GM21526 (cell line): ENCODE results near the gene MARK3.

Source experiments
- ATAC-seq: cut with Tn5 transposase; IDR thresholded peaks from one replicate; pipeline ENCODE4 v1.9.1; 2021; ENCODE audit warnings: moderate library complexity; ENCODE audit not compliant: unreplicated experiment, low FRiP score

Gene MARK3

DNA sequence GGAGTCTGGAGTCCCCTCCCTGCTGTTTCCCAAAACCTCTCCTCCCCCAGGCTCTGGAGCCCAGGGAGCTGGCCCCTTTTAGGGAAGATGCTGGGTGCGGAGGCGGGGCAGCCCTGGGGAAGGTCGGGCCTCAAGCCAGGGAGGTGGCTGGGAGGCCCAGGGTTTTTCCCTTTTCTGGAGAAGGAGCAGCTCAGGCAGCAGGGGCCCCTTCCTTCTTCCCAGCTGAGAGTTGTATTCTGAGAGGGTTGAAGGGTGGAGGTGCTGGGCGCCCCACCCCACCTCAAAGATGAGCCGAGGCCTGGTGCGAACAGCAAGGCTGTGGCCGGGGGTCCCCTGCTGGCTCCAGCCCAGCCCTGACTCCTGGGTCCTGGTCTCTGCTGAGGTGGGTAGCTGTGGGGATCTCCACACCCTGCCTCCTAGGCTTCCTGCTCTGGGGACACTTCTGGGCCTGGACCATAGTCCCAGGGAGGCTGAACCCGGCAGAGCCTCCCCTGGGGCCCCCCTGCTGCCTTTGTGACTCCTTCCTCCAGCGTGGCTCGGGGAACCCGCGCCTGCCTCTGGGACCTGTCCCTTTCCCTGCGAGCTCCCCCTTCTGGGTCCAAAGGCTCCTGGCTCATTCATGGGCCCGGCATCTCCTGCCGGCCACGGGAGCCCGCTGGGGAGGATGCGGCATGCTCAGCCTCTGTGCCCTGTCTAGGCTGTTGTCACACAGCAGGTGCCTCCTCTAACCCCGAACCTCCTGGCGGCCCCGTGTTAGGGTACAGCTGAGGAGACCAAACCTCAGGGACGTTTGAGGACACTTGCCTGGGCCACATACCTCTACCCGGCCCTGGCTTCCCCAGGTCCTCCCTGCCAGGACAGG is 148.2 kb downstream of the MARK3 start:
- no peak for ATAC-seq

DNA sequence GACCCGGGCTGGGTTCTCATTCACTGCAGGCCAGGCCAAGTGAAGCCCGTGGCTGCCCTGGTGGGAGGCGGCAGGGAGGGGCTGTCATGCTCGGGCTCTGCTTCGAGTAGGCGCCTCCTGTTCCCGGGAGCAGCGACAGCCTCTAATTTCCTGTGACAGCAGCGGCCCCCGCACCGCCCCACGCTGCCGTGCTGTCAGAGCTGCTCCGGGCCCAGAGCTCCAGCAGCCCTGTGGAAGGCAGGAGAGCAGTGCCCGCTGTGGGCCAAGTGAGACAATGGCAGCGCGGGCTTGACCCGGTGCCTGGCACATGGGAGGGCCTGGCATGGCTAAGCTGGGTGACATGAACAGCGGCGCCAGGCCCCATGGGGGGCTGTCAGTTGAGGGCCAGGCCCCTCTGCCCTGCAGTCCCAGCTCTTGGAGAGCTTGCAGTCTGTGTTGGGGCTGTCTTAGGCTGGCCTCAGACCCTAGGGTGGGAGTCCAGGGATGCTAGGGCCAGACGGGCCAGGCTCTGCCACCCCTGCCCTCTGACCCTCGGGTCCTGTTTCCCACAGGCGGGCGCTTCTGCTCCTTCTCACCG is 148.9 kb downstream of the MARK3 start:
- no peak for ATAC-seq

DNA sequence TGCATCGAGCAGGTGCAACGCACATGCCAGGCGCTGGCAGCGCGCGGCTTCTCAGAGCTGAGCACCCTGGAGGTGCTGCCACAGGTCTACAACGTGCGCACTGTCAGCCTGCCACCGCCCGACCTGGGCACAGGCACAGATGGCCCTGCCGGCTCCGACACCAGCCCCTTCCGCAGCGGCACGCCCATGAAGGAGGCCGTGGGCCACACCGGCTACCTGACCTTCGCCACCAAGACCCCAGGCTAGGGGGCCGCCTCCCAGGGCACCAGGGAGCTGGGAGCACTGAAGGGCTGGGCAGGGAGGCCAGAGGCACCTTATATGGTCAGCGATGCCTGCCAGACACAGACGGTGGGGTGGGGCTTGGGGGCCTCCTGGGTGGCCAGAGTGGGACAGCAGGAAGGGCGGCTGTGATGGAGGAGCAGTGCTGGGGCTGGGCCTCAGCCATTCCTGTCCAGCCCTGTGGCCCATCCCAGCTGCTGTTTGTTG is 149.4 kb downstream of the MARK3 start:
- no peak for ATAC-seq

DNA sequence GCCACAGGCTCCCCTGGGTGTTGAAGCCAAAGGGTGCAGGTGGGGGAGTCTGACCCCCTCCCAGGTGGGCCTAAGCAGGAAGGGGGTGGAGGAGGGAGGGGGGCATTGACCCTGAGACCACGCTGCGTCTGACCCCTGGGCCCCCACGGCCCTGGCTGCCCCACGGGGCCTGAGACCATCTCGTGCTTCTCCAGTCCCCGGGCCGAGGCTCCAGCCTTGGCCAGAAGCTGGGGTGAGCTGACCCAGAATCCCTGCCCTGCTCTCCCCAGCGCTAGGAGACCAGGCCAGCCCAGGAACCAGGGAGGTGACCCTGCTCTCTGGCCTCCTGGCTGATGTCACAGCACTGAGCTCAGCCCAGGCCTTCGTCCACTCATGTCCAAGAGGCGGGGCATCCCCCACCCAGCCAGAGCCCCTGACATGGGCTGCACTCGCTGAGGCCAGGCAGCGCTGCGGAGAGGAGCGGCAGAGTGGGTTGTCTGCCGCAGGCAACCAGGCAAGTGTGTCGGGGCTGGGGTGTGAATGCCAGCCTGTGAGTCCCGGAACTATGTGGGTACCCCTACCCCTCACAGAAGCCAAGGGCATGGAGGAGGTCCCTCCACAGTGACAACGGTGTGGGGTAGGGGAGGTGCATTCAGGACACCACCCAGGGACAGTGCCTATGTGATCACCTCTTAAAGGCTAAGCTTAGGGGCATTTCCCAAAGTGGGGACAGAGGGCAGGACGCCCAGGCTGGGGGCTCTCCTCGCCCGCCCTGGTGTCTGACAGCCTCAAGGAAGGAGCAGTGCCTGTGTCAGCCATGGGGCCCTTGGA is 150.1 kb downstream of the MARK3 start:
- no peak for ATAC-seq

DNA sequence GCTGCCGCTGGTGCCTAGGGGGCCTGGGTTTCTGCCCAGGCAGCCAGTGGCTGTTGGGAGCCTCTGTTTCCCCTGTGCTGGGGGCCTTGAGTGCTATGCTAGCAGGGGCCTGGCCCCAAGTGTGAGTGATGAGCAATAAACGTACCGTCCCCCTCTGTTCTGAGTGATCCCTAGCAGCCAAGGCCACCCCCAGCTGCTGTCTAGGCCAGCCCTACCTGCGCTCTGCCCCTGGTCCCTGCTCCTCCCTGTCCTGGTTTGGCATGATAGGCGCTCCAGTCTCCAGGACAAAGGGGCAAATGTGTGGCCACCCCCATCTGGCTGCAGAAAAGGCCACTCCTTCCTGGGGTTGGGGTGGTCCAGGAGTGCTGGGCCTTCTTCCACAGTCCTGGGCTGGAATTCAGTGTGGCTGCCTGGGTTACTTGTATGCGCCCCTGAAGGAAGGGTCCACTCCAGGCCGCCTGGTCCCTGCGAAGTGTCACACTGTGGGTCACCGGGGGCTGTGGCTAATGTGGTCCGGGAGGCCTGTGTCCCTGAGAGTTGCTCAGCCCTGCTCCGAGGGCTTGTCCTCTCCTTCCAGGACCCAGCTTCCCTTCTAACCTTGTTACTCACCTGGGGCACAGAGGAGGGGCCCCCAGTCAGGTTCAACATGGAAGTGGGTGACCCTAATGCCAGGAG is 150.8 kb downstream of the MARK3 start:
- ATAC-seq, result no peak

DNA sequence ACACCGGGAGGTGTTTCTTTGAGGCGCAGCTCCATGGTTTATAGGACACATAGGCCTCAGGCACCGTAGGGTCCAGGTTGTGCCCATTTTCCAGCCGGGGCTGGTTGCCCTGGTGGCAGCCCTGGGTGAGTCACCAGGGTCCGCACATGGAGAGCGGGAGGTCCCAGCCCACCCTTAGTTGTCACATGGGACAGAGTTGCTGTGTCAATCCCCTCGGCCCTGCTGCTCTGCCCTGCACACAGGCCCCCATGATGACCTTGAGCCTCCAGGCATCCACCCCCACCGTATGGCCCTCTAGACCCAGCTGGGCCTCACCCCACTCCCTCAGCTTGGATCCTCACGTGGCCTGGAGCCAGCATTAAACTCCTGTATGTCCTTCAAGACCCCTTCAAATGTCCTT is 151.5 kb downstream of the MARK3 start:
- ATAC-seq, result no peak

GRCh38 chr14:103537175-103537990 is 152.2 kb downstream of the MARK3 start:
- no peak for ATAC-seq

- no peak for ATAC-seq
These were observed 153.3 kb downstream of the MARK3 start for GRCh38 chr14:103538291-103539055.

DNA sequence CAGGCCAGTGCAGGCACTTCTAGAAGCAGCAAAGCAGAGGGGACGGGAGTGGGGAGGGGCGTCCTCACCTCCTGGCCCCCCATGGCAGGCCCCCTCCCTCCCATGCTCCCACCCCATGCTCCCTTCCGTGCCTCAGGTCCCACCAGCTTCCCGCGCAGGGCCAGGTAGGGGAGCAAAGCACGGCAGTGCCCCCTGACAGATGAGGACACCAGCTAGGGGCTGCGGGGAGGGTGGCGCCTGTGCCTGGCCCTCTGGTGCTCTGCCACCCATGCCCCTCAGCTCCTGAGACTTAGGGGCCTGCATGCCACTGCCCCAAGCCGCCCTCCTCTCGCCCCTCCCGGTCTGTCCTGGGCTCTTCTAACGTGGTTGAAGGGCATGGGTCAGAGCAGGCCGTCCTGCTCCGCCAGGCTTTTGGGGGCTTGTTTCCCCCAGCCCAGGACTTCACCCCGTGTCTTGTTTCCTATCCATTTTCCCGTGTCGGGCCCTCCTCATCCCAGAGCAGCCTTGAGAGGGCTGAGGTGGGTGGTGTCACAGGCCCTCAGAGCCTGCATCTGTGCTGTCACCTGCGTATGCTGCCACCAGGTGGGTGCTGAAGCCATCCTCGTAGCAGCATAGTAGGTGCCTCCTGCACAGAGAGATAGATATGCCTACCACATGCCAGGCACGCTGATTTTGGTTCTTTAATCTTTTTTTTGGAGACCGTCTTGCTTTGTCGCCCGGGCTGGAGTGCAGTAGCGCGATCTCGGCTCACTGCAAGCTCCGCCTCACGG is 154.0 kb downstream of the MARK3 start:
- ATAC-seq, result no peak

GRCh38 chr14:103540821-103541708 is 155.8 kb downstream of the MARK3 start:
- ATAC-seq, result no peak

GRCh38 chr14:103541709-103542604 is 156.7 kb downstream of the MARK3 start:
- no peak for ATAC-seq

DNA sequence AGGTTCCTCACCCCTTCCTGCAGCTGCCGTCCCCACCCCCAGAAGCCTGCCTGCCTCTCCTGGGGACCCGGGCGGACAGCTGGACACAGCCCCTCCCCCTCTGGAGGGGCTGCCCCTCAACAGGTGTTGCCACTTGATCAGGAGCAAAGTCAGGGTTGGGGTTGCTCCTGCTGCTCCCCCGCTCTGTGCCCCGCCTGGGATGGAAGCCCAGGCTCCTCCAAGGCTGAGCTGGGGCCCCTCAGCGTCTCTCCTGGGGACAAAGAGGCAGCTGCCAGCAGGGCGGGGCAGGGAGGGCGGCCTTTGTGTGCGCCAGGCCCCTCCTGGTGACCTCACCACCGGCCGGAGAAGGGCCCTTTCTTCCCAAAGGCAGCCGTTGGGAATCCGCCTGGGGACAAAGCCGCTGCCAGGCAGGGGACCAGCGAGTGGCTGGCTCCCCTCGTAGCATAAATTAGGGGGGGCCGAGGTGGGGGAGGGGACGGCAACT is 157.4 kb downstream of the MARK3 start:
- ATAC-seq, result no peak

GRCh38 chr14:103543140-103543539 is 157.9 kb downstream of the MARK3 start:
- ATAC-seq, result no peak

DNA sequence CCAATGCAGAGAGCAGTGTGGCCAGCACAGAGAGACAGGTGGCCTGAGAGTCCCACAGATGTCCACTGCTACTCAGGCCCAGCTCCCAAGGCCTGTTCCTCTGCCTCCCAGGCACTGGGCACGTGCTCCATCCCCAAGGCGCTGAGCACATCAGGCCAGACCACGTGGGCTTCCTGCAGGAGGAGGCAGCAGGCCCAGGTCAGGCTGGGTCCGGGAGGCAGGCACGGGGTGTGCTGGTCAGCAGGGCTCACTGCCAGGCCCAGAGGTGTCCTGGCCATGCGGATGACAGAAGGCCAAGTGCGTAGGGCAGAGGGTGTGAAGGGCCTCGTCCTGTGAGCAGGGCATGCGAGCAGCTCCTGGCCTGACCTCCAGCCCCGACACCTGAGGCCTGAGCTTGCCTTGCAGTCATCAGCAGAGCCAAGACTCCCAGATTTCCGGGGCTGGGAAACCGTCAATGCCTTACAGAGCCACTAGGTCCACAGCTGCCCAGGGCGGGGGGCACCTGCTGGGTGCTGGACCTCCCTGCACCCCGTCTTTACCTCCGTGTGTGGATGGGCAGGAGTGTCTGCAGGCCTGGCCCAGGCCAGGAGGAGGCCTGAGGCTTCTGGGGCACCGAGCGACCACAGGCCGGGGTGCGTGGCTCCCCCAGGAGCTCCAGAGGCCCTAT is 158.6 kb downstream of the MARK3 start:
- no peak for ATAC-seq

DNA sequence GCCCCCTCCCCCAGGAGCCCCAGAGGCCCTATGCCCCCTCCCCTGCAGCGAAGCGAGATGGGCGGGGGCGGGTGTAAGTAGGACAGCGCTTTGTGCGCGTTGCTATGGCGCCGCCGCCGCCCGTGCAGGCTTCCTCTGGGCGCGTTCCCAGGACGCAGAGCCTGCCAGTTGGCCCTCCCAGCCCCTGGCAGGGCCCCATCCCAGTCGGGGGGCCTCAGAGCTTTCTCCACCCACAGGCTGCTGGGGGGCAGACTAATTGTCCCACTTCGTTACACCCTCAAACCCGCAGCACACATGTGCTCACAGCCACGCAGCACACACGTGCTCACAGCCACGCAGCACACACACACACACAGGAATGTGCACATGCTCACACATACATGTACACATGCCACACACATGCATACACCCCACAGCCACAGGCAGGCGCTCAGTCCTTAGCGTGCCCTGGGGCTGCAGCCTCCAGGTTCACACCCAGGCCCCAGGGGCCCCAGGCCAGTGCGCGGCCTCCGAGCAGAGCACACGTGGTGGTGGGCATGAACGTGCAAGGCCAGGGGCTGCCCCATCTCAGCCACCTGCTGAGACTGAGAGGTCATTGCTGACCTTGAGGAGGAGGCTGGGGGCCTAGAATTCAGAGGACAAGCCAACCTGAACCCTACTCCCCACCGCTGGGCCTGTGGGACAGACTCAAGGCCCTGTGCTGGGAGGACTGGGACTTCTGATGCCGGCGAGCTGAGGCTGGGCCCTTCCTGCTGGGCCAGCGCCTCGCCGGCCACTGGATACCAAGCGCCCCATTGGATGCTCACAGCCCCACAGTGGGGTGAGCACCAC is 159.4 kb downstream of the MARK3 start:
- ATAC-seq, result no peak
